Measurements from ENCODE around the gene LYST. TPM values are rescaled to one million over a fixed set of nuclear protein-coding genes. Genes with fewer than 3 reads are reported as not detected.

LYST gene
- total and polyA plus RNA-seq, 10 of the 15 experiments (the other 5 are each of a cell fraction or from before 2014, with no cell fraction given), result 3.3 to 28.1 (median 5.6) TPM

GRCh38 chr1:235888119-235888643 is 21.5 kb upstream of the LYST start (continued):
- TF ChIP-seq TBL1XR1 (IDR thresholded peaks at IDR 0.05; ENCODE audit: low read depth, low read length) (0 out of 2 replicates have a peak, but pooled peaks have one; percentile 16), MYC (IDR thresholded peaks at IDR 0.05; ENCODE audit: insufficient read depth, insufficient read length, insufficient replicate concordance, low read length, severe bottlenecking) (no peak), EGR1 (IDR thresholded peaks at IDR 0.05; ENCODE audit: borderline replicate concordance in 1 of 2, low read depth in 2 of 2, low read length in 2 of 2) (no peak), MEF2B (IDR thresholded peaks at IDR 0.05; ENCODE audit: partially characterized antibody, poor library complexity, severe bottlenecking) (peak; percentile 56), HDAC6 (IDR thresholded peaks at IDR 0.05; ENCODE audit: unreplicated experiment) (no peak), ASH2L (IDR thresholded peaks at IDR 0.05; ENCODE audit: borderline replicate concordance, low read depth) (no peak), NBN (IDR thresholded peaks at IDR 0.05) (peak; percentile 83), ZBTB40 (IDR thresholded peaks at IDR 0.05; ENCODE audit: borderline replicate concordance) (peak; percentile 41; the same call in 1 of the 2 replicates), BMI1 (IDR thresholded peaks at IDR 0.05; ENCODE audit: borderline replicate concordance) (no peak; the same call in 1 of the 2 replicates), PRDM15 (CRISPR knock-in tag; IDR thresholded peaks at IDR 0.05) (no peak), ZZZ3 (IDR thresholded peaks at IDR 0.05; ENCODE audit: control insufficient read depth, insufficient read length, low read depth) (no peak), NFYB (IDR thresholded peaks at IDR 0.05; ENCODE audit: insufficient read depth, low read depth, low read length) (no peak), JUND (IDR thresholded peaks at IDR 0.05; ENCODE audit: low read depth, low read length) (no peak), RUNX3 (IDR thresholded peaks at IDR 0.05; ENCODE audit: low read length) (peak; percentile 78; the same call in 1 of the 2 replicates), JUNB (IDR thresholded peaks at IDR 0.05) (peak; percentile 84), SMARCA5 (IDR thresholded peaks at IDR 0.05) (0 out of 2 replicates have a peak, but pooled peaks have one; percentile 29), EZH2 (IDR thresholded peaks at IDR 0.05; ENCODE audit: borderline replicate concordance, control insufficient read depth, low read depth, low read length) (no peak), CBX3 (IDR thresholded peaks at IDR 0.05; ENCODE audit: borderline replicate concordance, low read depth) (no peak)
- TF ChIP-seq, protein P1, sequence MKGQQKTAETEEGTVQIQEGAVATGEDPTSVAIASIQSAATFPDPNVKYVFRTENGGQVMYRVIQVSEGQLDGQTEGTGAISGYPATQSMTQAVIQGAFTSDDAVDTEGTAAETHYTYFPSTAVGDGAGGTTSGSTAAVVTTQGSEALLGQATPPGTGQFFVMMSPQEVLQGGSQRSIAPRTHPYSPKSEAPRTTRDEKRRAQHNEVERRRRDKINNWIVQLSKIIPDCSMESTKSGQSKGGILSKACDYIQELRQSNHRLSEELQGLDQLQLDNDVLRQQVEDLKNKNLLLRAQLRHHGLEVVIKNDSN (IDR thresholded peaks at IDR 0.05; ENCODE audit: borderline replicate concordance, extremely low read length, insufficient read depth, low read depth, low read length), result no peak
- TF ChIP-seq, protein P2, sequence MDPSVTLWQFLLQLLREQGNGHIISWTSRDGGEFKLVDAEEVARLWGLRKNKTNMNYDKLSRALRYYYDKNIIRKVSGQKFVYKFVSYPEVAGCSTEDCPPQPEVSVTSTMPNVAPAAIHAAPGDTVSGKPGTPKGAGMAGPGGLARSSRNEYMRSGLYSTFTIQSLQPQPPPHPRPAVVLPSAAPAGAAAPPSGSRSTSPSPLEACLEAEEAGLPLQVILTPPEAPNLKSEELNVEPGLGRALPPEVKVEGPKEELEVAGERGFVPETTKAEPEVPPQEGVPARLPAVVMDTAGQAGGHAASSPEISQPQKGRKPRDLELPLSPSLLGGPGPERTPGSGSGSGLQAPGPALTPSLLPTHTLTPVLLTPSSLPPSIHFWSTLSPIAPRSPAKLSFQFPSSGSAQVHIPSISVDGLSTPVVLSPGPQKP (IDR thresholded peaks at IDR 0.05; ENCODE audit: low read depth, low read length), result no peak
